K562 (cell line): ENCODE results near the gene OTC. TPM values are rescaled to one million over a fixed set of nuclear protein-coding genes. Genes with fewer than 3 reads are reported as not detected.

ENCODE experiments used
- ARID2 ChIP-seq: fragments of 450-650 bp; IDR thresholded peaks from 2 replicates; pipeline ENCODE4 v1.6.1; 2017; ENCODE audit warnings: antibody characterized with exemption, mild to moderate bottlenecking
- CAMTA2 ChIP-seq: fragments of 250-450 bp; sonication (Bioruptor Pico); conservative IDR thresholded peaks from 2 replicates; pipeline ENCODE4 v1.5.1; 2022
- CBX3 ChIP-seq, 2 experiments: IDR thresholded peaks; 1 replicate in 1 of 2; 2 replicates in 1 of 2; pipeline ENCODE4 v1.6.1; 2012; ENCODE audit warnings: inconsistent platforms in 2 of 2, low read length in 2 of 2, borderline replicate concordance in 1 of 2, control low read depth in 1 of 2
- ETS1 ChIP-seq: conservative IDR thresholded peaks from 2 replicates; pipeline ENCODE4 v1.6.1; 2011; ENCODE audit warnings: low read depth, mild to moderate bottlenecking, low read length; ENCODE audit not compliant: control insufficient read depth
- FOXJ3 ChIP-seq: sonication (generic); formaldehyde crosslinking; IDR thresholded peaks from 2 replicates; pipeline ENCODE4 v1.4.0; 2020; ENCODE audit warnings: mild to moderate bottlenecking, missing genetic modification reagents
- GATAD2A ChIP-seq: fragments of 450-650 bp; IDR thresholded peaks from 2 replicates; pipeline ENCODE4 v1.6.1; 2017
- MECOM ChIP-seq: fragments of 250-450 bp; sonication (Bioruptor Pico); IDR thresholded peaks from 2 replicates; pipeline ENCODE4 v1.8.0; 2022; ENCODE audit warnings: inconsistent platforms
- NFE2L1 ChIP-seq: fragments of 450-650 bp; IDR thresholded peaks from 2 replicates; pipeline ENCODE4 v1.6.1; 2016; ENCODE audit warnings: missing genetic modification characterization, low read depth, mild to moderate bottlenecking, missing compliant biosample characterization, moderate library complexity, borderline replicate concordance
- PHB2 ChIP-seq: fragments of 450-650 bp; IDR thresholded peaks from 2 replicates; pipeline ENCODE4 v1.6.1; 2017; ENCODE audit warnings: low read depth
- RBFOX2 ChIP-seq: fragments of 200-400 bp; formaldehyde crosslinking; IDR thresholded peaks from 2 replicates; pipeline ENCODE4 v1.6.1; 2017; ENCODE audit warnings: low read depth, mild to moderate bottlenecking, low read length, moderate library complexity
- RBM17 ChIP-seq: fragments of 200-400 bp; formaldehyde crosslinking; IDR thresholded peaks from 2 replicates; pipeline ENCODE4 v1.6.1; 2017; ENCODE audit warnings: low read depth, mild to moderate bottlenecking, low read length, borderline replicate concordance
- RFX7 ChIP-seq: fragments of 250-450 bp; sonication (Bioruptor Pico); IDR thresholded peaks from 2 replicates; pipeline ENCODE4 v1.5.1; 2021; ENCODE audit warnings: mild to moderate bottlenecking
- TCF7L2 ChIP-seq: fragments of 150-350 bp; IDR thresholded peaks from 2 replicates; pipeline ENCODE4 v1.6.1; 2016; ENCODE audit warnings: low read depth, mild to moderate bottlenecking, low read length, moderate library complexity
- ZFP91 ChIP-seq: sonication (generic); formaldehyde crosslinking; IDR thresholded peaks from 2 replicates; pipeline ENCODE4 v1.8.0; 2022; ENCODE audit warnings: mild to moderate bottlenecking, missing genetic modification reagents
- ZNF347 ChIP-seq: fragments of 450-650 bp; formaldehyde crosslinking; IDR thresholded peaks from 2 replicates; pipeline ENCODE4 v1.4.0; 2020; ENCODE audit warnings: low read depth, mild to moderate bottlenecking, moderate library complexity
- ZNF512 ChIP-seq: IDR thresholded peaks from 2 replicates; pipeline ENCODE4 v1.6.1; 2016; ENCODE audit warnings: missing genetic modification characterization, missing compliant biosample characterization
- ZNF785 ChIP-seq: fragments of 250-450 bp; sonication (Bioruptor Pico); IDR thresholded peaks from 2 replicates; pipeline ENCODE4 v1.4.0; 2020; ENCODE audit warnings: mild to moderate bottlenecking
- polyA plus RNA-seq, 8 experiments: library from polyadenylated mRNA; depleted of rRNA in 4 of 8; stranded (reverse) in 5 of 8; unstranded in 3 of 8; fragments of >200 nt; fragmentation: Nextera tagmentation in 2 of 8; fragmentation: Illumina TruSeq in 1 of 8; extraction: Ambion mirVana in 2 of 8; extraction: Trizol in 1 of 8; gene quantifications; 2 replicates each; pipeline versions ENCODE4 v1.2.1 to v1.2.3, GENCODE V29; 2011 to 2014; ENCODE audit warnings: inconsistent platforms in 1 of 8, missing spikeins in 1 of 8
- total RNA-seq, 7 experiments: library from RNA; depleted of rRNA in 6 of 7; stranded (reverse); fragments of >200 nt in 6 of 7; fragmentation: Illumina TruSeq in 2 of 7; extraction: Trizol in 2 of 7; gene quantifications; 2 replicates each; pipeline versions ENCODE4 v1.2.1 to v1.2.3, GENCODE V29; 2011 to 2021; ENCODE audit warnings: low replicate concordance in 1 of 7
- TF ChIP-seq, protein P1 (sequence below): sonication (generic); formaldehyde crosslinking; IDR thresholded peaks from 2 replicates; pipeline ENCODE4 v1.8.1; 2023; ENCODE audit warnings: mild to moderate bottlenecking, missing genetic modification reagents
- TF ChIP-seq, protein P2 (sequence below), 2 experiments: IDR thresholded peaks in 1 of 2; conservative IDR thresholded peaks in 1 of 2; 2 replicates each; pipeline ENCODE4 v1.6.1; 2016; ENCODE audit warnings: low read depth in 2 of 2, mild to moderate bottlenecking in 1 of 2, missing compliant biosample characterization in 1 of 2, missing genetic modification characterization in 1 of 2, moderate library complexity in 1 of 2

Gene OTC
- total and polyA plus RNA-seq, 9 of the 15 experiments (the other 6 are each of a cell fraction or from before 2014, with no cell fraction given) = not detected

DNA sequence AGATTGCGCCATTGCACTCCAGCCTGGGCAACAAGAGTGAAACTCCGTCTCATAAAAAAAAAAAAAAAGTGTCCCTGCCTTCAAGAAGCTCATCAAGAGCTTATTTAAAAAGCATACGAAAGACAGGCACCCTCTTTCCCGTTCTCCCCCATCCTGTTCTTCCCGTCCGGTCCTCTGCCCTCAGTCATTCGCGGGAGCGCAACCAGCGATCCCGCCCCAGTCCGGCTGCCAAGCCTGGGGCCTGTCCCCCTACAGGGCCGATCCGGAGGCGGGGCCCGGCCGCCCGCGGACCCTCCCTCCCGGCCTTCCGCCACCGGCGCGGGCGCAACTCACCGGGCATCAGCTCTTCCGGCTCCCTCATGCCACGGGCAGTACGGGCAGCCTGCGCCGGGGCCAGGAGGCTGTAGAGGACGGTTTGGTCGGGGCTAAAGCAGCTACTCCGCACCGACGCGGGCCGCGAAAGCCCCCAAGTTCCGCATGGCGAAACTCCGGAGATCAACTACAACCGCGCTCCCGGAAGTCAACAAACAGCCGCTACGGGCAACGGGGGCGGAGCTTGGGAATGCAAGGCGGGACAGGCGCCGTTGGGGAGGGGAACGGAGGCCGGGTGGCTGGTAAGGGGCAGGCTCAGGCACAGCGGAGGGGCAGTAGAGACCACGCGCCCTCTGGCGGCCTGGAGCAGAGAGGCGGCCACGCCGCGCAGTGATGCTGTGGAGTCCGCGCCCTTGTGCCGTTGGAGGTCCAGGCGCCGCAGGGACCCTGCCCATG, 25.2 kb upstream of the OTC start, which contains the start of gene RPGR (continued):
- TF ChIP-seq ETS1 (peak; percentile 21; the same call in 1 of the 2 replicates), FOXJ3 (CRISPR knock-in tag) (peak; percentile 86), ARID2 (no peak), ZNF512 (no peak), ZFP91 (CRISPR knock-in tag) (no peak), CBX3 (IDR thresholded peaks at IDR 0.05; ENCODE audit: borderline replicate concordance in 1 of 2, low read length in 2 of 2) (no peak), RFX7 (CRISPR knock-in tag) (no peak), ZNF347 (CRISPR knock-in tag) (no peak), RBM17 (no peak), MECOM (CRISPR knock-in tag) (no peak), RBFOX2 (peak; percentile 80), TCF7L2 (no peak), PHB2 (no peak), GATAD2A (no peak), NFE2L1 (tag) (no peak), CAMTA2 (CRISPR knock-in tag) (no peak), ZNF785 (no peak)
- TF ChIP-seq, protein P1, sequence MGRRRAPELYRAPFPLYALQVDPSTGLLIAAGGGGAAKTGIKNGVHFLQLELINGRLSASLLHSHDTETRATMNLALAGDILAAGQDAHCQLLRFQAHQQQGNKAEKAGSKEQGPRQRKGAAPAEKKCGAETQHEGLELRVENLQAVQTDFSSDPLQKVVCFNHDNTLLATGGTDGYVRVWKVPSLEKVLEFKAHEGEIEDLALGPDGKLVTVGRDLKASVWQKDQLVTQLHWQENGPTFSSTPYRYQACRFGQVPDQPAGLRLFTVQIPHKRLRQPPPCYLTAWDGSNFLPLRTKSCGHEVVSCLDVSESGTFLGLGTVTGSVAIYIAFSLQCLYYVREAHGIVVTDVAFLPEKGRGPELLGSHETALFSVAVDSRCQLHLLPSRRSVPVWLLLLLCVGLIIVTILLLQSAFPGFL = no peak
- TF ChIP-seq, protein P2, sequence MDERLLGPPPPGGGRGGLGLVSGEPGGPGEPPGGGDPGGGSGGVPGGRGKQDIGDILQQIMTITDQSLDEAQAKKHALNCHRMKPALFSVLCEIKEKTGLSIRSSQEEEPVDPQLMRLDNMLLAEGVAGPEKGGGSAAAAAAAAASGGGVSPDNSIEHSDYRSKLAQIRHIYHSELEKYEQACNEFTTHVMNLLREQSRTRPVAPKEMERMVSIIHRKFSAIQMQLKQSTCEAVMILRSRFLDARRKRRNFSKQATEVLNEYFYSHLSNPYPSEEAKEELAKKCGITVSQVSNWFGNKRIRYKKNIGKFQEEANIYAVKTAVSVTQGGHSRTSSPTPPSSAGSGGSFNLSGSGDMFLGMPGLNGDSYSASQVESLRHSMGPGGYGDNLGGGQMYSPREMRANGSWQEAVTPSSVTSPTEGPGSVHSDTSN (CRISPR knock-in tag; IDR thresholded peaks at IDR 0.05; ENCODE audit: low read depth) = no peak
- TF ChIP-seq, protein P2 (tag; conservative IDR thresholded peaks at IDR 0.05; ENCODE audit: low read depth) = no peak
